ENCODE measurements around the gene HLA-DMB.
"Not testable (repeated sequence)": the region's sequence is repeated elsewhere in the genome, so short reads cannot be mapped to it uniquely, and the experiment has no call there.

Gene HLA-DMB

GRCh38 chr6:32950010-32950409 lies 9.2 kb upstream of the HLA-DMB start:
- no peak for DNase-seq (ENCODE audit: low read depth)

- DNase-seq (ENCODE audit: low read depth) = no peak
These were observed 8.3 kb upstream of the HLA-DMB start for GRCh38 chr6:32949113-32949512.

DNA sequence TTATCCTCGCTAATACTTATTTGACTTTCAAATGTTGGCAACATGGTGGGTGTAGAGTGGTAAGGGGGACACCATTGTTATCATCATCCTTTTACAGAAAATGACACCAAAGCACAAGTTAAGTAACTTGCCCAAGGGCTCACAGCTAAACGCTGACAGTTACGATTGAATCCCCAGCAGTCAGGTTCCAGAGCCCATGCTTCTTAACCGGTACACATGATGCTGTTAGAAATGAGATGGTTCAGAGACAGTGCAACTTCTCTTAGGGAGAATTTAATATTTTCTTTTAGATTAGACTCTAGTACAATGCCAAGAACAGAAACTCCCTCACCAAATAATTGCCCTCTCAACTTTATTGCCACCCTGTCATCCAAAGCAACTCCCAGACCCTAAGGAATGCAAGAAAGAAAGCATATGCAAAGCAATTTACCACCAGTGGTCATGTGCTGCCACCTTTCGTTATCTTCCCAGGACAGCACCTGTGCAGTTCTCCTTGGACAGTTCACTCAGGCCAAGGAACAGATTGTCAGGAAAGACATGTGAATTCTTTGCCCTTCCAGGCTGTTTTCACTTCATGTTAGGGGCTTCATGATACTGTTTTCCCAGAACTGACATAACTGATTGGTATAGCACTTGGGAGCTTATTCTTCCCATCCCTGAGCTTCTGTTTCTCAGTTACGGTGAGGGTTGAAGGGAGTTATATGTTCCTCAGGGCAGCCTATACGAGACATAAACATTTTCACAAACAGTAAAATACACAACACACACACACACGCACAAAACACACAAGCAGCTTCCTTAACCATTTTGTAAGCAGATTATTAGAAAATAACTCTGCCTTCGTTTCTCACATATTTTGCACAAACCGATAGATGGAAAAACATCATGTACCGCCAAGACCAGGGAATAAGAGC lies 7.0 kb upstream of the HLA-DMB start:
- DNase-seq (ENCODE audit: low read depth) = no peak

GRCh38 chr6:32946893-32947292 lies 6.1 kb upstream of the HLA-DMB start:
- no peak for DNase-seq (ENCODE audit: low read depth)

- DNase-seq (ENCODE audit: low read depth) = no peak
These were observed 5.1 kb upstream of the HLA-DMB start for GRCh38 chr6:32945953-32946352.

DNA sequence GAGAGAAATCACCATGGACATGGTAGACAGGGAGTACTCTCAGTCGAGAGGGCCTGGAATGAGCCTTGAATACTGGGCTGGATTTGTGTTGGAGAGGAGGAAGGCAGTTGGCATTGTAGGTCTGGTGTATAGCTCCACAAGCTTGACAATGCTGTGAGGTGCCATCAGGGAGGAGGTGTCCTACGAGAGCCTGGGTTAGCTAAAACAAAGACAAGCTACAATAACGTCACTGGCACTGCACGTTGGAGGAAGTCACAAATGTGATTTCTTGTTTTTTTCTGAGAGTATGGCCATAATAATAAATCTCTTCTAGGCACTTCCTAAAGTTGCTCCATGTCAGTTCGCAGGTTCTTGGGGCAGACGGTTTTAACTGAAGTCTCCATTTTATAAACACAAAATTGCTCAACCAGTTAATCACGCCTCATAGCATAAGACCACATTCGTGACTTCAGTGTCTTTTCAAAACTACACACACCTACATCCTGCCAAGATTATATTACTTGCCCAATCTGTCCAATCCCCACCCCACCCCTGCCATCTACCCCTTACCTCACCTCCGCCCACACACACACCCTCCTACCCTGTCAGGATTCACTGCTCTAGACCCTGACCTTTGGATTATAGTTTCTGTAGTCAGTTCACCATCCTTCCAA lies 4.4 kb upstream of the HLA-DMB start:
- no peak for DNase-seq (ENCODE audit: low read depth)

- no peak for DNase-seq (ENCODE audit: low read depth)
These were observed 3.2 kb upstream of the HLA-DMB start for GRCh38 chr6:32943864-32944649.

DNA sequence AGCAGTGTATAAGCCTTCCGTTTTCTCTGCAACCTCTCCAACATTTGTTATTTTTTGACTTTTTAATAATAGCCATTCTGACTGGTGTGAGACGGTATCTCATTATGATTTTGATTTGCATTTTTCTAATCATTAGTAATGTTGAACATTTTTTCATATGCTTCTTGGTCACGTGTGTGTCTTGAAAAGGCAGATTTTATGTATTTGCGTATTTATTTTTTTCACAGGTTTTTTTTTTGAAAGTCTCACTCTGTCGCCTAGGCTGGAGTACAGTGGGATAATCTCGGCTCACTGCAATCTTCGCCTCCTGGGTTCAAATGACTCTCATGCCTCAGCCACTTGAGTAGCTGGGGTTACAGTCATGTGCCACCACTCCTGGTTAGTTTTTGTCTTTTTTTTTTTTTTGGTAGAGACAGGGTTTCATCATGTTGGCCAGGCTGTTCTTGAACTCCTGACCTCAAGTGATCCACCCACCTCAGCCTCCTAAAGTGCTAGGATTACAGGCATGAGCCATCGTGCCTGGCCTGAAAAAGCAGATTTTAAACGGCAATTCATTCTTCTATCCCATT lies 1.8 kb upstream of the HLA-DMB start:
- not testable (repeated sequence) for DNase-seq (ENCODE audit: low read depth)

DNA sequence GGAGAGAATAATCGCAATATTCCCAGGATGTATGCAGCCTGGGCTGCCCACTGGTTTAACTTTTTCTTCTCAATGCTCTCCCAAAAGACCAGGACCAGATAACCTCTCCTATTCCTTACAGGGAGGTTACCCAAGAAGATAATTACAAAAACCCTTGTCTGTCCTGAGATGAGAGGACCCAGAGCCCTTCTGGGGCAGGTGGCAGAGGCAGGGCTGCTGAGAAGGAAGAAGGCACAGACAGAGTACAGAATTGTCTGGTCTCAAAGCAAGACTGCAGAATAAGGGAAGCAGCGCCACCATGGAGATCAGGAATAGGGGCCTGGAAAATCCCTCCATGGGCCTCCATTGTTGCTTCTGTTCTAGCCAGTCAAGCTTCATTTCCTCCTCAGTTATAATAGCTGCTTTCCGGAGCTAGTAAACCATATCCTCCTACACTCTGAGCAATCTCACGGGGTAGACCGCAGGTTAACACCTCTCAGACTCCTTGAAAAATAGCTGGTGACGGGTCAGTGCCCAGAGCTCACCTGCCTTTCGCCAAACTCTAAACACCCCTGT lies 463 bp upstream of the HLA-DMB start:
- no peak for DNase-seq (ENCODE audit: low read depth)

GRCh38 chr6:32938494-32938893 lies 2.3 kb downstream of the HLA-DMB start:
- DNase-seq (ENCODE audit: low read depth) = no peak

GRCh38 chr6:32937230-32937633 lies 3.6 kb downstream of the HLA-DMB start:
- DNase-seq (ENCODE audit: low read depth) = no peak

DNA sequence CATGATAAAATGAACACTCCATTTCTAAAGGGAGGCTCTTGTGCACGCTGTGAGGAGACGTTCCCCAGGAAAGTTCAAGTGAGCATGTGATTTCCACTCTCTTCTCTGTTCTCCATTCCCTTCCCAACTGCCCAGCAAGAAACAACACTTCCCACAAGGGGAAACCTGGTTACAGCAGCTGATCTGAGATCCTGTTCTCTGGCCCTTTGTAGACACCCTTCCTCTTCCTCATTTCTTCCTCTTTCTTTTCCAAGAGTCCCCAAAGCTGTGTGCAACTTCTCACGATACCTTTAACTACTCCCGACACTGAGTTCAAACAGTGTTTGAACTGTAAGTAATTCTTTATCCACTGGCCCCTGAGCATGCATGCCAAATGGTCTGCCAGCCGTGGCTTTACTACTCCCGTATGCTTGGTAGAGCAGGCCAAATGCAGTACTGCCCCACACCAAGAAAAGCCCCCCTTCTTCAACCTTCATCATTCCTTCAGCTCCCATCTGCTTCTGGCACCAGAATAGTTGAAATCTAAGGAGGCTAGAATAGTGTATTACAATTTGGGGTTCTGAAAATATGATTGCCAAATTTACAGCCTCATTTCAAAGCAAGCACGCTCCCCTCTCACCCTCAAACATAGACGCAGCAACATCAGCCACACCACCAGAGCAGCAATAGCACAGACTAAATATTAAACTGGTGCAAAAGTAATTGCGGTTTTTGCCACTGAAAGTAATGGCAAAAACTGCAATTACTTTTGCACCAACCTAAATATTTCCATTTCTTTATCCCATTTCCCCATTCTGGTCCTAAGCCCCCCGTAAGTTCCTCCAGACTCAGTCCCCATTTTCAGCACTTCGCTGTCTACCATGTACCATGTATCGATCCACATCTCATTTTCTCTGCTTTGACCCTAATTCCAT lies 4.3 kb downstream of the HLA-DMB start:
- no peak for DNase-seq (ENCODE audit: low read depth)

DNA sequence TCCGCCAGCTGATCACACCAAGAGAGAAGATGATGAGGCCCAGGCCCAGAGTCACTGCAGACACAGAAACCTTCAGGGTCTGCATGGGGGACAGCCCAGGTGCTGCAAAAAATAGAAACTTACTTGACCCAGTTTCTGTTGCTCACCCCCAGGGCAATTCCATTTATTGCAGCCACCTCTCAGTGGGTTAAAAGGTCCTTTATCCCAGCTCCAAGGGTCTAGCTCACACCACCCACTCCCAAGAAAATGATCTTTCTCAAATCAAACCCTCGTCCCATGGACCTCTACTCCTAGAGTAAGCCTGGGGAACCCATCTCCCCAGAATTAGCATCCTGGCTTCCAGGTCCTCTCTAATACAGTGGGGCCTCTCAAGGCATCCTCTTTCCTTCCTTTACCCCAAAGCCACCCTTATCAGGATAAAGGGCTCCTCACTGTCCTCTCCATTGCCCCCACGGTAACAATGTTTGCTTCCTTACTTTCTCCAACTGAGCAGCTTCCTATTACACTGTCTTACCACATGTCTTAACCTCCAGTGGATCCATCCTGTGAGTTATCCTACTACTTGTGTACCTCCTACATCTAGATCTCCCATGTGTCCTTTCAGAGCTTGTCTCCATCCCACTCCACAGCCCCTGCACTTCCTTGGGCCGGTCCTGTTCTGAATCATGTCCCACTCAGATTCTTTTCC lies 5.1 kb downstream of the HLA-DMB start:
- DNase-seq (ENCODE audit: low read depth) = no peak

- DNase-seq (ENCODE audit: low read depth) = no peak
These were observed 7.2 kb downstream of the HLA-DMB start for GRCh38 chr6:32933661-32934085.

DNA sequence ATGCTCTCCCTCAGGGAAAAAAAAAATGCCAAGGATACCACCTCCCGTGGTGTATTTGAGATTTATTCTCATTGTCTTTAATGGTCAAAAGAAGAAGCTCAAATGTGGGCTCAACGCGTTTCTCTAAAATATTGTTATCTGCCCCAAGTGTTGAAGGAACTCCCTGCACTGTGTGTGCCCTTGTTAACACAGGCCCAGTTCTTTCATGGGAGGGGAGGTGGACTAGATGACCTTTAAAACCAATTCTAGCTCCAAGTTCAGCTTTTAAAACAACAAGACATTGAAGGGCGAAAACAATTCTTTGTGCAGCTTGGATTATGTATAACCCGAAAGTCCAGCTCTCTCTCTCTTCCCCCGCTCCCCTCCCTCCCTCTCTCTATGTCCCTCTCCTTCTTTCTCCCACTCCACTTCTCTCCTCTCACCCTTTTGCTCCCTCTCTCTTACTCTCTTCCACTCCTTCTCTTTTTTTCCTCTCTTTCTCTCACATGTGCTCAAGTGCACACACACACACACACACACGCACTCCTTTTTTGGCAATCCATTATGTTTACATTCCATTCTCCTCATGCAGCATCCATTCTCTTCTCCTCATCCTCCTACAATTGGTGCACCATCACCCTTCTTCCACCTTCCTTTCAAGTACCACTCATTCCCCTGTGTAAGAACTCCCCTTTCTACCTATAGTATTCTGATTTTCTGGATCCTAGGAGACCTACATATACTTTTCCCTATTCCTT lies 8.5 kb downstream of the HLA-DMB start:
- DNase-seq (ENCODE audit: low read depth) = no peak

- DNase-seq (ENCODE audit: low read depth) = no peak
These were observed 9.6 kb downstream of the HLA-DMB start for GRCh38 chr6:32931211-32931610.

DNA sequence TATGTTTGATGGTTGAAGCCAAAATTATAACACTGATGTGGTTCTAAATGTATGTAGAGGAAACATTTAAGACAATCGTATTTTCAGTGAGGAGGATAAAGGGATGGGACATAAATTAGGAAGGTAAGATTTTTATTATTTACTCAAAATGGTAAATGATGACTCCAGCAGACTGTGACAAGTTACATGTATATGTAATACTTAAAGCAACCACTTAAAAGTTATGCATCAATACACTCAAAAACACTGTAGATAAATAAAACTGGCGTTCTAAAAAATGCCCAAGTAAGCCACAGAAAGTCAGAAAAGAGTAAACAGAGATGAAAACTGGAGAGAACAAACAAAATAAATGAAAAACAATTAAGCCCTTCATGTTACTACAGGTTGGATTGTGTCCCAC lies 18.7 kb downstream of the HLA-DMB start:
- DNase-seq (ENCODE audit: low read depth) = no peak

DNA sequence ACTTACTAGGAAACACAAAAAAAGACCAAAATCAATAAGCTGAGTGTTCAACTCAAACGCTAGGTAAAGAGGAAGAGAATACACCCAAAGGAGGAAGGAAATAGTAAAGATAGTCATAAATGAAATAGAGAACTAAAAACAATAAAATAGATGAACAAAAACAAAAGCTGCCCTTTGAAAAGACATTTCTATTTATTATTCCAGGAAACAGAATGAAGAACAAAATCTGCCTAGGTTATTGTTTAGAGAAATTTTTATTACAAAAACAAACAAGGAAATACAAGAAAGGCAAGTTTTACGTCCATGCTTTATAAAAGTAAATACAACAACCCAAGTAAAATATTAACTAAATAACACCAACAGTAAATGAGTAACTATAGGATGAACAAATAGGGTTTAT lies 20.1 kb downstream of the HLA-DMB start:
- no peak for DNase-seq (ENCODE audit: low read depth)

GRCh38 chr6:32912951-32913350 lies 27.9 kb downstream of the HLA-DMB start:
- DNase-seq (ENCODE audit: low read depth) = no peak

DNA sequence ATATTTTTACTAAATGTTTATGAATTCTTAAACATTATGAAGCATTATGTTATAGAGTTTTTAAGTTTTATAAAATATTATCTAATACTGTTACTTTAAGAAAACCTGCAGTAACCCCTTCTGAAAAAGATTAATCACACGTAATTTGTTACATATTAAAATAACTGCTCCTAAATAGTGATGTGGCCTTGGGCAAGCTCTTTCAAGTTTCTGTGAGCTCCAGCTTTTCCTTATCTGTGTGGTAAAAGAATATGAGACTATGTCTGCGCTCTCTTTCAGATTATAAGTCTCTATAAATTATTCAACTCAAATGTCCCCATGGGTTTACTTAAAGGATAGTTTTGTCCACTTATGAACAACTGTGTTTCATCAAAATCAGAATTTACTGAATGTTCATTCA lies 31.9 kb downstream of the HLA-DMB start:
- no peak for DNase-seq (ENCODE audit: low read depth)
